ELF-1 (cell line): ENCODE data around the gene EGFR.

Experiments used
- DNase-seq: peaks from one replicate; pipeline ENCODE4 v3.0.0-alpha.2; 2016; ENCODE audit warnings: low read depth, low spot score

EGFR gene

GRCh38 chr7:55063061-55063460, 44.2 kb downstream of the EGFR start:
- no peak for DNase-seq

- DNase-seq: no peak
These were observed 44.8 kb downstream of the EGFR start for GRCh38 chr7:55063633-55064032.

GRCh38 chr7:55065079-55065478, 46.3 kb downstream of the EGFR start:
- DNase-seq: peak; percentile 50

GRCh38 chr7:55065511-55066229, 46.9 kb downstream of the EGFR start:
- peak; percentile 85 for DNase-seq

GRCh38 chr7:55066524-55066923, 47.7 kb downstream of the EGFR start:
- peak; percentile 30 for DNase-seq

- peak; percentile 49 for DNase-seq
These were observed 48.1 kb downstream of the EGFR start for GRCh38 chr7:55066938-55067337.

GRCh38 chr7:55067748-55068147, 48.9 kb downstream of the EGFR start:
- DNase-seq: no peak

- DNase-seq: no peak
These were observed 50.5 kb downstream of the EGFR start for GRCh38 chr7:55069271-55069792.

- no peak for DNase-seq
These were observed 51.5 kb downstream of the EGFR start for GRCh38 chr7:55070271-55070743.

GRCh38 chr7:55070854-55071253, 52.0 kb downstream of the EGFR start:
- DNase-seq: no peak

GRCh38 chr7:55071411-55072175, 52.8 kb downstream of the EGFR start:
- DNase-seq: no peak

GRCh38 chr7:55072251-55072650, 53.4 kb downstream of the EGFR start:
- DNase-seq: no peak

- DNase-seq: no peak
These were observed 54.3 kb downstream of the EGFR start for GRCh38 chr7:55073051-55073511.

GRCh38 chr7:55073976-55074528, 55.2 kb downstream of the EGFR start:
- peak; percentile 62 for DNase-seq

GRCh38 chr7:55075464-55076021, 56.7 kb downstream of the EGFR start:
- DNase-seq: no peak

GRCh38 chr7:55077561-55078410, 59.0 kb downstream of the EGFR start:
- DNase-seq: no peak

GRCh38 chr7:55078465-55079372, 59.9 kb downstream of the EGFR start:
- DNase-seq: peak; percentile 88

GRCh38 chr7:55080000-55080623, 61.3 kb downstream of the EGFR start:
- no peak for DNase-seq

- no peak for DNase-seq
These were observed 62.3 kb downstream of the EGFR start for GRCh38 chr7:55081068-55081467.
